DMS53 (cell line): ENCODE measurements around the gene MGAT2.
"Not testable (repeated sequence)": the region's sequence is repeated elsewhere in the genome, so short reads cannot be mapped to it uniquely, and the experiment has no call there.

ENCODE experiments used
- DNase-seq: peaks from one replicate; lab custom pipeline; 2025; lab: John Stamatoyannopoulos, UW

The MGAT2 gene

GRCh38 chr14:49657500-49657899 lies 36.9 kb downstream of the MGAT2 start:
- DNase-seq: not testable (repeated sequence)

GRCh38 chr14:49659526-49660455 lies 39.2 kb downstream of the MGAT2 start:
- DNase-seq: peak; percentile 87

GRCh38 chr14:49670475-49670874 lies 49.9 kb downstream of the MGAT2 start:
- no peak for DNase-seq
